Measurements from ENCODE around the gene MCF2L.

- TF ChIP-seq, protein P1, sequence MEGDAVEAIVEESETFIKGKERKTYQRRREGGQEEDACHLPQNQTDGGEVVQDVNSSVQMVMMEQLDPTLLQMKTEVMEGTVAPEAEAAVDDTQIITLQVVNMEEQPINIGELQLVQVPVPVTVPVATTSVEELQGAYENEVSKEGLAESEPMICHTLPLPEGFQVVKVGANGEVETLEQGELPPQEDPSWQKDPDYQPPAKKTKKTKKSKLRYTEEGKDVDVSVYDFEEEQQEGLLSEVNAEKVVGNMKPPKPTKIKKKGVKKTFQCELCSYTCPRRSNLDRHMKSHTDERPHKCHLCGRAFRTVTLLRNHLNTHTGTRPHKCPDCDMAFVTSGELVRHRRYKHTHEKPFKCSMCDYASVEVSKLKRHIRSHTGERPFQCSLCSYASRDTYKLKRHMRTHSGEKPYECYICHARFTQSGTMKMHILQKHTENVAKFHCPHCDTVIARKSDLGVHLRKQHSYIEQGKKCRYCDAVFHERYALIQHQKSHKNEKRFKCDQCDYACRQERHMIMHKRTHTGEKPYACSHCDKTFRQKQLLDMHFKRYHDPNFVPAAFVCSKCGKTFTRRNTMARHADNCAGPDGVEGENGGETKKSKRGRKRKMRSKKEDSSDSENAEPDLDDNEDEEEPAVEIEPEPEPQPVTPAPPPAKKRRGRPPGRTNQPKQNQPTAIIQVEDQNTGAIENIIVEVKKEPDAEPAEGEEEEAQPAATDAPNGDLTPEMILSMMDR (IDR thresholded peaks at IDR 0.05; ENCODE audit: low read length), result no peak
- TF ChIP-seq EZH2 (optimal IDR thresholded peaks at IDR 0.05; ENCODE audit: low read depth, low read length) (no peak), EZH2phosphoT487 (IDR thresholded peaks at IDR 0.05; ENCODE audit: low read length) (no peak)
Measured at GRCh38 chr13:113053801-113054604, 85.0 kb downstream of the MCF2L start.
